ENCODE results near the gene PLEKHA7. TPM values are rescaled to one million over a fixed set of nuclear protein-coding genes. Genes with fewer than 3 reads are reported as not detected.

Gene PLEKHA7
- total and polyA plus RNA-seq, 2 of the 13 experiments (the other 11 are each of a cell fraction or from before 2014, with no cell fraction given) = 17.5 to 18.7 TPM

GRCh38 chr11:16981651-16982194 lies 32.5 kb downstream of the PLEKHA7 start (continued):
- TF ChIP-seq RCOR2 (CRISPR knock-in tag; IDR thresholded peaks at IDR 0.05) (no peak), AKAP8 (CRISPR knock-in tag; IDR thresholded peaks at IDR 0.05) (no peak), BRD4 (CRISPR knock-in tag; IDR thresholded peaks at IDR 0.05) (no peak), ZKSCAN1 (IDR thresholded peaks at IDR 0.05; ENCODE audit: low read length) (no peak), ZNF773 (CRISPR knock-in tag; IDR thresholded peaks at IDR 0.05; ENCODE audit: borderline replicate concordance) (no peak), ZNF280B (CRISPR knock-in tag; IDR thresholded peaks at IDR 0.05; ENCODE audit: borderline replicate concordance) (no peak), GATAD2A (CRISPR knock-in tag; IDR thresholded peaks at IDR 0.05) (peak; percentile 83), SP5 (CRISPR knock-in tag; IDR thresholded peaks at IDR 0.05; ENCODE audit: borderline replicate concordance, low read depth) (no peak), HNRNPL (IDR thresholded peaks at IDR 0.05; ENCODE audit: low read depth, low read length) (peak; percentile 83), ZNF772 (CRISPR knock-in tag; IDR thresholded peaks at IDR 0.05) (no peak; the same call in 1 of the 2 replicates), NCOR1 (IDR thresholded peaks at IDR 0.05; ENCODE audit: borderline replicate concordance, low read length) (peak; percentile 26; the same call in 1 of the 2 replicates), ZBTB42 (CRISPR knock-in tag; IDR thresholded peaks at IDR 0.05) (no peak), ZNF317 (CRISPR knock-in tag; IDR thresholded peaks at IDR 0.05) (no peak), SUZ12 (IDR thresholded peaks at IDR 0.05; ENCODE audit: low read depth, low read length) (no peak), ZFP37 (CRISPR knock-in tag; IDR thresholded peaks at IDR 0.05; ENCODE audit: borderline replicate concordance) (no peak), PHF20 (CRISPR knock-in tag; IDR thresholded peaks at IDR 0.05) (no peak), ZNF543 (CRISPR knock-in tag; IDR thresholded peaks at IDR 0.05) (no peak), HNF4G (IDR thresholded peaks at IDR 0.05; ENCODE audit: borderline replicate concordance, low read depth, low read length) (no peak), HNF4G (CRISPR knock-in tag; IDR thresholded peaks at IDR 0.05; ENCODE audit: borderline replicate concordance, low read depth) (no peak), FOXM1 (CRISPR knock-in tag; IDR thresholded peaks at IDR 0.05) (no peak), ZNF567 (CRISPR knock-in tag; IDR thresholded peaks at IDR 0.05; ENCODE audit: borderline replicate concordance) (no peak), KLF9 (CRISPR knock-in tag; IDR thresholded peaks at IDR 0.05; ENCODE audit: low read depth) (no peak), ZNF10 (CRISPR knock-in tag; IDR thresholded peaks at IDR 0.05; ENCODE audit: borderline replicate concordance, low read depth) (no peak)
- TF ChIP-seq, protein P1, sequence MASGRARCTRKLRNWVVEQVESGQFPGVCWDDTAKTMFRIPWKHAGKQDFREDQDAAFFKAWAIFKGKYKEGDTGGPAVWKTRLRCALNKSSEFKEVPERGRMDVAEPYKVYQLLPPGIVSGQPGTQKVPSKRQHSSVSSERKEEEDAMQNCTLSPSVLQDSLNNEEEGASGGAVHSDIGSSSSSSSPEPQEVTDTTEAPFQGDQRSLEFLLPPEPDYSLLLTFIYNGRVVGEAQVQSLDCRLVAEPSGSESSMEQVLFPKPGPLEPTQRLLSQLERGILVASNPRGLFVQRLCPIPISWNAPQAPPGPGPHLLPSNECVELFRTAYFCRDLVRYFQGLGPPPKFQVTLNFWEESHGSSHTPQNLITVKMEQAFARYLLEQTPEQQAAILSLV (CRISPR knock-in tag; IDR thresholded peaks at IDR 0.05; ENCODE audit: borderline replicate concordance) = no peak
- TF ChIP-seq, protein P2, sequence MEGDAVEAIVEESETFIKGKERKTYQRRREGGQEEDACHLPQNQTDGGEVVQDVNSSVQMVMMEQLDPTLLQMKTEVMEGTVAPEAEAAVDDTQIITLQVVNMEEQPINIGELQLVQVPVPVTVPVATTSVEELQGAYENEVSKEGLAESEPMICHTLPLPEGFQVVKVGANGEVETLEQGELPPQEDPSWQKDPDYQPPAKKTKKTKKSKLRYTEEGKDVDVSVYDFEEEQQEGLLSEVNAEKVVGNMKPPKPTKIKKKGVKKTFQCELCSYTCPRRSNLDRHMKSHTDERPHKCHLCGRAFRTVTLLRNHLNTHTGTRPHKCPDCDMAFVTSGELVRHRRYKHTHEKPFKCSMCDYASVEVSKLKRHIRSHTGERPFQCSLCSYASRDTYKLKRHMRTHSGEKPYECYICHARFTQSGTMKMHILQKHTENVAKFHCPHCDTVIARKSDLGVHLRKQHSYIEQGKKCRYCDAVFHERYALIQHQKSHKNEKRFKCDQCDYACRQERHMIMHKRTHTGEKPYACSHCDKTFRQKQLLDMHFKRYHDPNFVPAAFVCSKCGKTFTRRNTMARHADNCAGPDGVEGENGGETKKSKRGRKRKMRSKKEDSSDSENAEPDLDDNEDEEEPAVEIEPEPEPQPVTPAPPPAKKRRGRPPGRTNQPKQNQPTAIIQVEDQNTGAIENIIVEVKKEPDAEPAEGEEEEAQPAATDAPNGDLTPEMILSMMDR (CRISPR knock-in tag; IDR thresholded peaks at IDR 0.05) = no peak
- TF ChIP-seq, protein P3, sequence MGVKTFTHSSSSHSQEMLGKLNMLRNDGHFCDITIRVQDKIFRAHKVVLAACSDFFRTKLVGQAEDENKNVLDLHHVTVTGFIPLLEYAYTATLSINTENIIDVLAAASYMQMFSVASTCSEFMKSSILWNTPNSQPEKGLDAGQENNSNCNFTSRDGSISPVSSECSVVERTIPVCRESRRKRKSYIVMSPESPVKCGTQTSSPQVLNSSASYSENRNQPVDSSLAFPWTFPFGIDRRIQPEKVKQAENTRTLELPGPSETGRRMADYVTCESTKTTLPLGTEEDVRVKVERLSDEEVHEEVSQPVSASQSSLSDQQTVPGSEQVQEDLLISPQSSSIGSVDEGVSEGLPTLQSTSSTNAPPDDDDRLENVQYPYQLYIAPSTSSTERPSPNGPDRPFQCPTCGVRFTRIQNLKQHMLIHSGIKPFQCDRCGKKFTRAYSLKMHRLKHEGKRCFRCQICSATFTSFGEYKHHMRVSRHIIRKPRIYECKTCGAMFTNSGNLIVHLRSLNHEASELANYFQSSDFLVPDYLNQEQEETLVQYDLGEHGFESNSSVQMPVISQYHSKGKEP (CRISPR knock-in tag; IDR thresholded peaks at IDR 0.05) = no peak
